HG02885 (cell line): Measurements from ENCODE around the gene HOXA13.

Experiments
- ATAC-seq: cut with Tn5 transposase; IDR thresholded peaks from one replicate; pipeline ENCODE4 v1.9.1; 2021; ENCODE audit warnings: mild to moderate bottlenecking; ENCODE audit not compliant: unreplicated experiment, poor library complexity

The HOXA13 gene

GRCh38 chr7:27172315-27172774, 27.5 kb downstream of the HOXA13 start:
- no peak for ATAC-seq

- ATAC-seq = no peak
Observed at GRCh38 chr7:27171637-27172314, 28.1 kb downstream of the HOXA13 start.

- ATAC-seq = no peak
Observed at GRCh38 chr7:27171325-27171636, 28.6 kb downstream of the HOXA13 start.

- ATAC-seq = no peak
Observed at GRCh38 chr7:27170426-27171324, 29.2 kb downstream of the HOXA13 start.

GRCh38 chr7:27169658-27170425, 30.0 kb downstream of the HOXA13 start:
- no peak for ATAC-seq

- no peak for ATAC-seq
Observed at GRCh38 chr7:27168265-27168947, 31.5 kb downstream of the HOXA13 start.

- ATAC-seq = no peak
Observed at GRCh38 chr7:27167916-27168264, 32.0 kb downstream of the HOXA13 start.

- ATAC-seq = no peak
Observed at GRCh38 chr7:27166531-27167505, 33.1 kb downstream of the HOXA13 start.

GRCh38 chr7:27165996-27166530, 33.8 kb downstream of the HOXA13 start:
- ATAC-seq = no peak

- no peak for ATAC-seq
Observed at GRCh38 chr7:27165089-27165995, 34.5 kb downstream of the HOXA13 start, which contains the start of gene HOXA9. Gene HOXA9 (minus strand): TSS chr7:27165537. CDS start chr7:27165457, 80 bp downstream.

GRCh38 chr7:27164367-27165088, 35.4 kb downstream of the HOXA13 start:
- ATAC-seq = no peak

GRCh38 chr7:27164045-27164366, 35.9 kb downstream of the HOXA13 start:
- no peak for ATAC-seq

GRCh38 chr7:27163288-27164044, 36.4 kb downstream of the HOXA13 start:
- no peak for ATAC-seq

- no peak for ATAC-seq
Observed at GRCh38 chr7:27162561-27163287, 37.2 kb downstream of the HOXA13 start.

- no peak for ATAC-seq
Observed at GRCh38 chr7:27161721-27162560, 38.0 kb downstream of the HOXA13 start.
